Measurements from ENCODE around the gene FBXL17. TPM values are rescaled to one million over a fixed set of nuclear protein-coding genes. Genes with fewer than 3 reads are reported as not detected.

FBXL17 gene
- total and polyA plus RNA-seq, 2 experiments from 2014 or later = 1.8 to 13.1 TPM

- Histone ChIP-seq H3K36me3 (ENCODE audit: low read depth) (no peaks in the 10 kb centered on the region; the same call in 1 of the 2 replicates), H3K4me2 (ENCODE audit: unreplicated experiment) (no peak overlapping the region), H2AFZ (no peak overlapping the region), H3K27me3 (replicated peaks; ENCODE audit: insufficient read depth) (no peaks in the 10 kb centered on the region), H4K20me1 (ENCODE audit: insufficient read depth) (no peaks in the 10 kb centered on the region), H3K79me2 (ENCODE audit: insufficient read depth) (no peaks in the 10 kb centered on the region), H3K9me3 (ENCODE audit: low read depth) (peaks cover 3% of the 10 kb centered on the region), H3K9me2 (ENCODE audit: insufficient read depth) (no peaks in the 10 kb centered on the region), H3K27ac (no peak overlapping the region), H3K4me3 (no peak overlapping the region), H3K4me1 (ENCODE audit: insufficient read depth) (no peaks in the 10 kb centered on the region), H3K9ac (no peak overlapping the region), H3F3A (ENCODE audit: insufficient read depth) (no peaks in the 10 kb centered on the region)
- peak; percentile 33 for DNase-seq
- 75 to 88% methylated on average over 4 of the region's 4 CpGs for WGBS, 2 experiments (ENCODE audit: low coverage in 1 of 2, low lambda C conversion rate in 2 of 2, missing lambda C conversion rate in 2 of 2)
- TF ChIP-seq EZH2 (IDR thresholded peaks at IDR 0.05; ENCODE audit: insufficient read depth, poor library complexity, severe bottlenecking) (no peak), EZH2phosphoT487 (IDR thresholded peaks at IDR 0.05; ENCODE audit: insufficient read depth, low read depth) (no peak)
- in situ Hi-C loops (cut with MboI) = no loop called here
These were observed 165.0 kb downstream of the FBXL17 start for GRCh38 chr5:108216890-108217289.

DNA sequence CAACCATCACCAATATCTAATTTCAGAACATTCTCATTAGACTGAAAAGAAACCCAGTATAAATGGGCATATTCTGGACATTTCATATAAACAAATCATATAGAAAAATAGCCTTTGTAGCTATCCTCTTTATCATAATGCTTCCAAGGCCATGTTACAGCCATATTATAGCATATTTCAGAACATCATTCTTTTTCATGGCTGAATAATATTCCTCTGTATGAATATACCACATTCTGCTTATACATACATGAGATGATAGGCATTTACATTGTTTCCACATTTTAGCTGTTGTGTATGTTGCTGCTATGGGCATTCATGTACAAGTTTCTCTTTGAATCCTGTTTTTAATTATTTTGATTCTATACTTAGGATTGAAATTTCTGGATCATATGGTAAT is 167.0 kb downstream of the FBXL17 start:
- H3K36me3 ChIP-seq (ENCODE audit: low read depth) = no peaks in the 10 kb centered on the region; the same call in 1 of the 2 replicates
- H3K9me3 ChIP-seq (ENCODE audit: low read depth) = peaks cover 3% of the 10 kb centered on the region
- TF ChIP-seq EZH2phosphoT487 (IDR thresholded peaks at IDR 0.05; ENCODE audit: insufficient read depth, low read depth) = no peak
- TF ChIP-seq EZH2 (IDR thresholded peaks at IDR 0.05; ENCODE audit: insufficient read depth, poor library complexity, severe bottlenecking) = no peak
- H4K20me1 ChIP-seq (ENCODE audit: insufficient read depth) = no peaks in the 10 kb centered on the region
- no peak overlapping the region for H3K4me2 ChIP-seq (ENCODE audit: unreplicated experiment)
- H3K9me2 ChIP-seq (ENCODE audit: insufficient read depth) = no peaks in the 10 kb centered on the region
- H3F3A ChIP-seq (ENCODE audit: insufficient read depth) = no peaks in the 10 kb centered on the region
- H3K79me2 ChIP-seq (ENCODE audit: insufficient read depth) = no peaks in the 10 kb centered on the region
- no peak overlapping the region for H2AFZ ChIP-seq
- no peaks in the 10 kb centered on the region for H3K27me3 ChIP-seq (replicated peaks; ENCODE audit: insufficient read depth)
- H3K27ac ChIP-seq = no peak overlapping the region
- no peak for DNase-seq
- H3K4me1 ChIP-seq (ENCODE audit: insufficient read depth) = no peaks in the 10 kb centered on the region
- in situ Hi-C loops (cut with MboI) = no loop called here
- H3K9ac ChIP-seq = no peak overlapping the region
- no peak overlapping the region for H3K4me3 ChIP-seq

GRCh38 chr5:108212775-108213346 is 169.0 kb downstream of the FBXL17 start:
- H3K4me1 ChIP-seq (ENCODE audit: insufficient read depth) = no peaks in the 10 kb centered on the region
- H3K36me3 ChIP-seq (ENCODE audit: low read depth) = no peaks in the 10 kb centered on the region; the same call in 1 of the 2 replicates
- no peaks in the 10 kb centered on the region for H3K9me2 ChIP-seq (ENCODE audit: insufficient read depth)
- in situ Hi-C loops (cut with MboI) = no loop called here
- no peak overlapping the region for H3K4me3 ChIP-seq
- no peaks in the 10 kb centered on the region for H3K79me2 ChIP-seq (ENCODE audit: insufficient read depth)
- no peak for TF ChIP-seq EZH2 (IDR thresholded peaks at IDR 0.05; ENCODE audit: insufficient read depth, poor library complexity, severe bottlenecking)
- TF ChIP-seq EZH2phosphoT487 (IDR thresholded peaks at IDR 0.05; ENCODE audit: insufficient read depth, low read depth) = no peak
- H3K27ac ChIP-seq = no peak overlapping the region
- no peaks in the 10 kb centered on the region for H3K27me3 ChIP-seq (replicated peaks; ENCODE audit: insufficient read depth)
- no peaks in the 10 kb centered on the region for H4K20me1 ChIP-seq (ENCODE audit: insufficient read depth)
- no peak overlapping the region for H2AFZ ChIP-seq
- H3K9me3 ChIP-seq (ENCODE audit: low read depth) = peaks cover 3% of the 10 kb centered on the region
- no peak overlapping the region for H3K9ac ChIP-seq
- H3K4me2 ChIP-seq (ENCODE audit: unreplicated experiment) = no peak overlapping the region
- WGBS, 2 experiments (ENCODE audit: low coverage in 1 of 2, low lambda C conversion rate in 2 of 2, missing lambda C conversion rate in 2 of 2) = 64 to 76% methylated on average over 3 of the region's 3 CpGs
- peak; percentile 10 for DNase-seq
- no peaks in the 10 kb centered on the region for H3F3A ChIP-seq (ENCODE audit: insufficient read depth)

GRCh38 chr5:108206707-108207106 is 175.2 kb downstream of the FBXL17 start:
- Histone ChIP-seq H3F3A (ENCODE audit: insufficient read depth) (no peaks in the 10 kb centered on the region), H2AFZ (no peak overlapping the region), H3K4me1 (ENCODE audit: insufficient read depth) (no peaks in the 10 kb centered on the region), H3K9me3 (ENCODE audit: low read depth) (no peaks in the 10 kb centered on the region), H3K27me3 (replicated peaks; ENCODE audit: insufficient read depth) (no peaks in the 10 kb centered on the region), H3K36me3 (ENCODE audit: low read depth) (no peaks in the 10 kb centered on the region), H3K4me3 (no peak overlapping the region), H3K79me2 (ENCODE audit: insufficient read depth) (no peaks in the 10 kb centered on the region), H3K4me2 (ENCODE audit: unreplicated experiment) (no peak overlapping the region), H4K20me1 (ENCODE audit: insufficient read depth) (no peaks in the 10 kb centered on the region), H3K9me2 (ENCODE audit: insufficient read depth) (no peaks in the 10 kb centered on the region), H3K9ac (no peak overlapping the region), H3K27ac (no peak overlapping the region)
- in situ Hi-C loops (cut with MboI) = no loop called here
- DNase-seq = no peak
- 96 to 99% methylated on average over 2 of the region's 2 CpGs for WGBS, 2 experiments (ENCODE audit: low coverage in 1 of 2, low lambda C conversion rate in 2 of 2, missing lambda C conversion rate in 2 of 2)
- TF ChIP-seq EZH2 (IDR thresholded peaks at IDR 0.05; ENCODE audit: insufficient read depth, poor library complexity, severe bottlenecking) (no peak), EZH2phosphoT487 (IDR thresholded peaks at IDR 0.05; ENCODE audit: insufficient read depth, low read depth) (no peak)

DNA sequence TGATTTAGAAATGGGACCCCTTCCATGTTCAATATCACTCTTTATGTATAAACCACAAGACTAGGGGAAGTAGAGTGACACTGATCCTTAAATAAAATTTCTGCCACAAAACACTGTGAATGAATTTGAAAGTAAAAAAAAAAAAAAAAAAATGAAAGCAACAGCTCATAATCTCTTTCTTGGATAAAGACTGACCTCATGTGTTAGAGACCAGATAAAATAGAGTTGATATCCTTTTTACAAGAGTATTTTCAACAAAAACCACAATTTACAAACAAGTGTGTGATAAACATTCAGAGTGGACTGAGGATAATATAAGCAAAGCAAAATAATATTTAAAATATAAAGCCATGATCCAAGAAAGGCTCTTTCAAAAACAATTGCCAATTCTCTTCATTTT is 180.2 kb downstream of the FBXL17 start:
- no peak overlapping the region for H3K4me3 ChIP-seq
- no peaks in the 10 kb centered on the region for H3K9me3 ChIP-seq (ENCODE audit: low read depth)
- in situ Hi-C loops (cut with MboI) = no loop called here
- TF ChIP-seq EZH2phosphoT487 (IDR thresholded peaks at IDR 0.05; ENCODE audit: insufficient read depth, low read depth) (no peak), EZH2 (IDR thresholded peaks at IDR 0.05; ENCODE audit: insufficient read depth, poor library complexity, severe bottlenecking) (no peak)
- no peaks in the 10 kb centered on the region for H3K27me3 ChIP-seq (replicated peaks; ENCODE audit: insufficient read depth)
- DNase-seq = no peak
- H3K4me2 ChIP-seq (ENCODE audit: unreplicated experiment) = no peak overlapping the region
- H4K20me1 ChIP-seq (ENCODE audit: insufficient read depth) = no peaks in the 10 kb centered on the region
- no peak overlapping the region for H2AFZ ChIP-seq
- no peak overlapping the region for H3K27ac ChIP-seq
- H3K4me1 ChIP-seq (ENCODE audit: insufficient read depth) = no peaks in the 10 kb centered on the region
- H3K9me2 ChIP-seq (ENCODE audit: insufficient read depth) = no peaks in the 10 kb centered on the region
- H3K9ac ChIP-seq = no peak overlapping the region
- no peaks in the 10 kb centered on the region for H3K79me2 ChIP-seq (ENCODE audit: insufficient read depth)
- H3K36me3 ChIP-seq (ENCODE audit: low read depth) = no peaks in the 10 kb centered on the region
- no peaks in the 10 kb centered on the region for H3F3A ChIP-seq (ENCODE audit: insufficient read depth)

Measured in GM23248 (cell line).